GM18951 (cell line): ENCODE results near the gene RELCH.

ENCODE experiments used
- POLR2A ChIP-seq: IDR thresholded peaks from 4 replicates; pipeline ENCODE4 v1.6.1; 2011; ENCODE audit warnings: mild to moderate bottlenecking; ENCODE audit not compliant: insufficient read length, insufficient read depth; ENCODE audit errors: extremely low read depth
- in situ Hi-C: fragments of 300-500 bp; cut with MboI; formaldehyde crosslinking; loops from one replicate; pipeline ENCODE4 v1.12.0; 2022; ENCODE audit warnings: low sequenced_read_pairs, mixed read lengths, inconsistent platforms; ENCODE audit not compliant: unreplicated experiment

The RELCH gene

DNA sequence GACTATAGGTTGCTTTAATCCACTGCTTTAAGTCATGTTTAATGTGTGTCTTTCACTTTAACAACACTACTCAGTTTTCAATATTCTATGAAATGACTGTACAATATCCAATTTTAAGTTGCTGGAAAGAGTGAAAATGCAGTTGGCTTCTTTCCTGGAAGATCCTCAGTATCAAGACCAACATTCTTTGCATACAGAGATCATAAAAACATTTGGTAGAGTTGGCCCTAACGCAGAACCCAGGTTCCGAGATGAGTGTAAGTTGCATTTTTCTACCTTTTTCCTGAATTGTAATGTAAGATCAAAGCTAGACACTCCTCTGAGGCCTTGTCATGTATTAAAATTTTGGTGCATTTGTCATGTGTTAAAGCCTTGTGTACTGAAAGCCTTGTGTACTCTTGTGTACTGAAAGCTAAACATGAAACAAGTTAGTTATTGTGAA lies 95.2 kb downstream of the RELCH start:
- no peak for TF ChIP-seq POLR2A
- in situ Hi-C loops, result no loop called here

- no peak for TF ChIP-seq POLR2A
- in situ Hi-C loops, result no loop called here
Measured at GRCh38 chr18:62284637-62285036, 97.6 kb downstream of the RELCH start.

DNA sequence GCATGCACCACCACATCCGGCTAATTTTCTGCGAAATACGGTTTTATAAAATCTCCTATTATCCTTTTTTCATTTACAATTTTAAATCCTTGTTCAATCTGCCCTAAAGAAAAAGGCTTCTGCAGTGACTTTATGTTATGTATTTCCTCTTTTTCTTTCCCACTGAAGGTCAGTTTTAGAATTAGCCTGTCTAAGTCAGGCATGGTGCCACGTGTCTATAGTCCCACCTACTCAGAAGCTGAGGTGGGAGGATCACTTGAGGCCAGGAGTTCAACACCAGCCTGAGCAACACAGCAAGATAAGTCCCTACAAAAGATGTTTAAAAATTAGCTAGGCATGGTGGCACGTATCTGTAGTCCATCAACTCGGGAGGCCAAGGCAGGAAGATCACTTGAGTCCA lies 98.2 kb downstream of the RELCH start:
- in situ Hi-C loops, result no loop called here
- TF ChIP-seq POLR2A, result no peak

- in situ Hi-C loops, result no loop called here
- TF ChIP-seq POLR2A, result no peak
Measured at GRCh38 chr18:62287781-62288664, 101.0 kb downstream of the RELCH start.

DNA sequence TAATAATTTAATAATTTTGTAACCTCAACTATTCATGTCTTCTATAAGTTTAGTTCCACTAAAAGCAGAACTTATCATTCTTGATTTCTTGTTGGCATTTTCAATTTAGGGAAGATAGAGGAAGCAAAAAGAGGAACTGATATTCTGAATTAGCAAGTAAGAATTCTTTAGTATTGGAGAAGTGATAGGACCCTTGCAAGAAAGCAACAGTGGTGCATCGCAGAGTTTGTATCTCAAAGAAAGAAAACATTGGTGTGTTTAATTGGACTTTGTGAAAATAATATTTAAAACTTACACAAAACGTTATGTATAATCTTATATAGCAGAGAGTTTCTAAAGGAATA lies 101.6 kb downstream of the RELCH start:
- in situ Hi-C loops, result no loop called here
- TF ChIP-seq POLR2A, result no peak

- TF ChIP-seq POLR2A, result no peak
- in situ Hi-C loops, result no loop called here
Measured at GRCh38 chr18:62289047-62289446, 102.0 kb downstream of the RELCH start.

DNA sequence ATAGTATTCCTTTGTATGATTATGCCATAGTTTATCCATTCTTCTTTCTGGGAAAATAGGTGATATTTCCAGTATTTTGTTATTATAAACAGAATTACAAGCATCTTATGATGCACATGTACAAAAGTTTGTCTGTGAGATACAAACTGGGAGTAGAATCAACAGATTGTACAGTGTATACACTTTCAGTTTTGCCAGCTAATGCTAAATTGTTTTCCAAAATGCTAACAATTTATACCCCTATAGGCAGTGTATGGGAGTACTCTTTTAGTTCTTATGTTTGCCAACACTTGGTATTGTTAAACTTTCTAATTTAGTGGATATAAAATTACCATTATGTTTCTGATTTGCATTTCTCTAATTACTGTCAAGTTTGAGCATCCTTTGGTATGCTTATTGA lies 107.0 kb downstream of the RELCH start:
- in situ Hi-C loops, result no loop called here

GRCh38 chr18:62300359-62300963 lies 113.4 kb downstream of the RELCH start:
- in situ Hi-C loops, result no loop called here
- no peak for TF ChIP-seq POLR2A

More for the DNA sequence above, 107.0 kb downstream of the RELCH start:
- no peak for TF ChIP-seq POLR2A

DNA sequence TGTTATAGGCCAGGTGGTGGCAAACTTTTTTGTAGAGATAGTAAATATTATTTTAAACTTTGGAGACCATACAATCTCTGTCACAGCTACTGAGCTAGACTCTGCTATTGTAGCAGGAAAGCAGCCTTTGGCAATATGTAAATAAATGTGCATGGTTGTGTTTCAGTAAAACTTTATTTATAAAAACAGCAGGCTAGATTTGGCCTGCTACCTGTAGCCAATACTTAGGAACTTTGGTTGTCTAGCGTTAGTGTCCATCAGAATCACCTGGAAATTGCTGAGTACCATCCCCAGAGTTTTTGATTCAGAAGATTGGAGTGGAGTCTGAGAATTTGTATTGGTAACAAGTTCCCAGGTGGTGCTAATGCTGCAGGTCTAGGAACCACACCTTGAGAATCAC lies 114.3 kb downstream of the RELCH start:
- TF ChIP-seq POLR2A, result no peak
- in situ Hi-C loops, result no loop called here

- no peak for TF ChIP-seq POLR2A
- in situ Hi-C loops, result no loop called here
Measured at GRCh38 chr18:62312851-62313250, 125.8 kb downstream of the RELCH start.

- no peak for TF ChIP-seq POLR2A
- in situ Hi-C loops, result no loop called here
Measured at GRCh38 chr18:62318228-62319180, 131.4 kb downstream of the RELCH start.

GRCh38 chr18:62321201-62321600 lies 134.1 kb downstream of the RELCH start:
- TF ChIP-seq POLR2A, result no peak
- in situ Hi-C loops, result no loop called here

- no peak for TF ChIP-seq POLR2A
- in situ Hi-C loops, result no loop called here
Measured at GRCh38 chr18:62323483-62324180, 136.6 kb downstream of the RELCH start.

DNA sequence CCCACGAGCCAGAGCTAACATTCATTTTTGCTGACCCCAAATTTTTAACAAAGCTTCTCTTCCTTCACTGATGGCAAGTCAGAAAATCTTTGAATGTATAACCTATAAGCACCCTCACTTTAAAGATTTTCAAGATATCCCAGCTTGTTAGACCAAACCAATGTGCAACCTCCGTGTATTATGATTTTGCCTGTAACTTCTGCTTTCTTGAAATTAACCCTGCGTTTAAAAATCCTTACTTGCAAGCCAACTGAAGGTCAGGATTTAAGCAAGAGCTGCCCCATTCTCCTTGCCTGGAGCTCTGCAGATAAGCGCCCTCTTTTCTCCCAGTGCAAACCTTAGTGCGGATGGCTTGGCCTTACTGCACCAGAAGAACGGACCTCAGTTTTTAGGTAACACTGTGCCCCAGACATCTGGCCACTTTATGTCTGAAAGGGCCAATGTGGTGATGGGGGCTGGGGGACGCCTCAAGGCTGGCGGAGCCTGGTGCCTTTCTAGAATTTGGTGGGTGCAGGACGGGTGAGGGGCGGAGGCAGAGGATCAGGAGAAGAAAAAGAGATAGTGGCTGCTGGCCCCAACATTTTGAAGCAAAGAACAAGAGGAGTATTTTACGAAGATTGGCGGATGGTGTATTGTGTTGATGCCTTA lies 137.2 kb downstream of the RELCH start:
- no peak for TF ChIP-seq POLR2A
- in situ Hi-C loops, result no loop called here
